Spleen (tissue), 11 donors: ENCODE results near the gene SLC36A3. TPM values are rescaled to one million over a fixed set of nuclear protein-coding genes. Genes with fewer than 3 reads are reported as not detected.
A peak's percentile ranks its signal among the peaks of the same experiment; 100 is the strongest.

ENCODE experiments used
- DNase-seq: peaks from one replicate; pipeline ENCODE4 v3.0.0-alpha.2; 2020
- H3K27ac ChIP-seq, 8 donors: fragments of 200-600 bp; sonication (generic) in 7 of 8; 1 replicate in 4 of 8; 2 replicates in 4 of 8; pipeline versions ENCODE4 v1.5.0 to v1.8.0; 2016 to 2021; ENCODE audit warnings: inconsistent platforms in 4 of 8, mild to moderate bottlenecking in 4 of 8, moderate library complexity in 1 of 8
- H3K27me3 ChIP-seq, 7 donors: fragments of 200-600 bp; sonication (generic) in 6 of 7; replicated peaks in 1 of 7; 1 replicate in 4 of 7; 2 replicates in 3 of 7; pipeline versions ENCODE4 v1.5.0 to v1.8.0; 2016 to 2021; ENCODE audit warnings: inconsistent platforms in 3 of 7, mild to moderate bottlenecking in 1 of 7
- H3K36me3 ChIP-seq, 6 donors: fragments of 200-600 bp; sonication (generic) in 5 of 6; 1 replicate in 4 of 6; 2 replicates in 2 of 6; pipeline versions ENCODE4 v1.5.0 to v1.8.0; 2016 to 2021; ENCODE audit warnings: inconsistent platforms in 2 of 6
- H3K4me1 ChIP-seq, 6 donors: fragments of 200-600 bp; sonication (generic) in 5 of 6; 1 replicate in 3 of 6; 2 replicates in 3 of 6; pipeline versions ENCODE4 v1.5.0 to v1.8.0; 2016 to 2021; ENCODE audit warnings: inconsistent platforms in 3 of 6
- H3K4me3 ChIP-seq, 8 donors: fragments of 200-600 bp; sonication (generic) in 7 of 8; 1 replicate in 4 of 8; 2 replicates in 4 of 8; pipeline versions ENCODE4 v1.5.0 to v1.8.0; 2016 to 2021; ENCODE audit warnings: inconsistent platforms in 4 of 8, mild to moderate bottlenecking in 4 of 8, moderate library complexity in 2 of 8
- H3K9me3 ChIP-seq, 8 donors: fragments of 200-600 bp; sonication (generic) in 7 of 8; 1 replicate in 4 of 8; 2 replicates in 4 of 8; pipeline versions ENCODE4 v1.5.0 to v1.8.0; 2016 to 2021; ENCODE audit warnings: inconsistent platforms in 4 of 8
- CTCF ChIP-seq, 11 experiments: fragments of 200-600 bp in 7 of 11; fragments of 450-650 bp in 4 of 11; sonication (generic) in 4 of 11; IDR thresholded peaks in 8 of 11; conservative IDR thresholded peaks in 3 of 11; 1 replicate in 7 of 11; 2 replicates in 4 of 11; pipeline versions ENCODE4 v1.4.0 to v1.8.0; 2016 to 2021; ENCODE audit warnings: antibody characterized with exemption in 11 of 11, inconsistent platforms in 4 of 11, mild to moderate bottlenecking in 1 of 11
- POLR2A ChIP-seq, 3 donors: fragments of 450-650 bp; IDR thresholded peaks; one replicate each; pipeline ENCODE4 v1.5.1; 2017; ENCODE audit warnings: antibody characterized with exemption in 3 of 3, mild to moderate bottlenecking in 1 of 3
- POLR2AphosphoS5 ChIP-seq, 3 donors: sonication (generic); formaldehyde crosslinking; IDR thresholded peaks; one replicate each; pipeline ENCODE4 v1.5.1; 2017; ENCODE audit warnings: antibody characterized with exemption in 3 of 3
- WGBS, 5 donors: extraction: QIAGEN DNeasy Blood & Tissue Kit in 3 of 5; methylation state at CpG; one replicate each; pipeline versions ENCODE4 v1.1.5 to v1.1.7; 2013 to 2018; 5-methylcytosine and 5-hydroxymethylcytosine counted together
- intact Hi-C: fragments of 100-400 bp; cut with DNase I; formaldehyde crosslinking; loops from one replicate; pipeline ENCODE4 v1.15.0; 2023; ENCODE audit warnings: low total_unique reads
- polyA plus RNA-seq, 3 donors: library from polyadenylated mRNA; stranded (reverse); fragments of 200-250 nt; gene quantifications; one replicate each; pipeline ENCODE4 v1.2.1, GENCODE V29; 2013
- total RNA-seq, 7 donors: library from RNA; depleted of rRNA in 3 of 7; stranded (reverse); fragments of >200 nt in 3 of 7; fragmentation: NEBNext Ultra II Directional in 4 of 7; extraction: Animal tissue kit (Norgen Biotek cat#: 25700) in 4 of 7; gene quantifications; one replicate each; pipeline versions ENCODE4 v1.1.0 to v1.2.1, GENCODE V29; 2016 to 2021
- donor health status: healthy with polysubstance abuse.
- donor health status: DM: no; HTN: no; CAD: no; lungs with moderate emphysema.
- donor health status: DM: no; HTN: no; CAD: no.
- donor health status: Bipolar disorder and iron deficiency.
- donor health status: healthy.
- donor health status: DM: no; HTN: no; CAD: no.
- donor health status: DM: yes; HTN: yes; CAD: no.

Gene SLC36A3
- total and polyA plus RNA-seq, 10 donors = not detected

- no peak for DNase-seq
- Histone ChIP-seq H3K4me3 (no peak overlapping the region), H3K27me3 (no peaks in the 10 kb centered on the region), H3K9me3 (no peaks in the 10 kb centered on the region), H3K4me1 (no peaks in the 10 kb centered on the region), H3K36me3 (no peaks in the 10 kb centered on the region), H3K27ac (no peak overlapping the region)
- peak in 8 of 11 experiments; percentile 11 to 65 (median 52) for TF ChIP-seq CTCF (IDR thresholded peaks at IDR 0.05 in 8 of 11, conservative IDR thresholded peaks at IDR 0.05 in 3 of 11)
- no peak for TF ChIP-seq POLR2A (IDR thresholded peaks at IDR 0.05)
- intact Hi-C loops = no loop called here
- WGBS, 5 donors = 23 to 86% (median 43%) methylated on average over 6 of the region's 6 CpGs
Observed at GRCh38 chr5:151298063-151298855, 5.3 kb downstream of the SLC36A3 start.

GRCh38 chr5:151296974-151297373, 6.6 kb downstream of the SLC36A3 start:
- intact Hi-C loops = no loop called here
- TF ChIP-seq POLR2A (IDR thresholded peaks at IDR 0.05) (no peak), CTCF (IDR thresholded peaks at IDR 0.05 in 8 of 11, conservative IDR thresholded peaks at IDR 0.05 in 3 of 11) (no peak), POLR2AphosphoS5 (IDR thresholded peaks at IDR 0.05) (no peak)
- H3K27me3 ChIP-seq = no peaks in the 10 kb centered on the region
- no peak overlapping the region for H3K4me3 ChIP-seq
- H3K36me3 ChIP-seq = no peaks in the 10 kb centered on the region
- 65 to 88% (median 77%) methylated on average over 2 of the region's 2 CpGs for WGBS, 5 donors
- DNase-seq = no peak
- H3K4me1 ChIP-seq = no peaks in the 10 kb centered on the region
- no peaks in the 10 kb centered on the region for H3K9me3 ChIP-seq
- H3K27ac ChIP-seq = no peak overlapping the region

GRCh38 chr5:151296478-151296830, 7.1 kb downstream of the SLC36A3 start:
- no peak for DNase-seq
- Histone ChIP-seq H3K4me3 (no peak overlapping the region), H3K27ac (no peak overlapping the region), H3K4me1 (no peaks in the 10 kb centered on the region), H3K36me3 (no peaks in the 10 kb centered on the region), H3K27me3 (no peaks in the 10 kb centered on the region), H3K9me3 (peaks cover 0 to 5% (median under 1%) of the 10 kb centered on the region in 8 donors)
- intact Hi-C loops = no loop called here
- TF ChIP-seq POLR2A (IDR thresholded peaks at IDR 0.05) = no peak
- WGBS, 5 donors = 58 to 83% (median 79%) methylated on average over 1 of the region's 1 CpG

- no peak overlapping the region for H3K27ac ChIP-seq
- no peak for DNase-seq
- H3K36me3 ChIP-seq = no peaks in the 10 kb centered on the region
- TF ChIP-seq POLR2A (IDR thresholded peaks at IDR 0.05) (no peak), POLR2AphosphoS5 (IDR thresholded peaks at IDR 0.05) (no peak), CTCF (IDR thresholded peaks at IDR 0.05 in 8 of 11, conservative IDR thresholded peaks at IDR 0.05 in 3 of 11) (no peak)
- H3K4me1 ChIP-seq = no peaks in the 10 kb centered on the region
- intact Hi-C loops = no loop called here
- H3K9me3 ChIP-seq = peaks cover 0 to 10% (median 3%) of the 10 kb centered on the region in 8 donors
- no peaks in the 10 kb centered on the region for H3K27me3 ChIP-seq
- 49 to 67% (median 53%) methylated on average over 7 of the region's 7 CpGs for WGBS, 5 donors
- no peak overlapping the region for H3K4me3 ChIP-seq
Observed at GRCh38 chr5:151295791-151296477, 7.6 kb downstream of the SLC36A3 start.
